ENCODE data around the gene SAA2. TPM values are rescaled to one million over a fixed set of nuclear protein-coding genes. Genes with fewer than 3 reads are reported as not detected.

Gene SAA2
- 0.43 TPM in 1 of 2 replicates, not detected in the other for total RNA-seq

DNA sequence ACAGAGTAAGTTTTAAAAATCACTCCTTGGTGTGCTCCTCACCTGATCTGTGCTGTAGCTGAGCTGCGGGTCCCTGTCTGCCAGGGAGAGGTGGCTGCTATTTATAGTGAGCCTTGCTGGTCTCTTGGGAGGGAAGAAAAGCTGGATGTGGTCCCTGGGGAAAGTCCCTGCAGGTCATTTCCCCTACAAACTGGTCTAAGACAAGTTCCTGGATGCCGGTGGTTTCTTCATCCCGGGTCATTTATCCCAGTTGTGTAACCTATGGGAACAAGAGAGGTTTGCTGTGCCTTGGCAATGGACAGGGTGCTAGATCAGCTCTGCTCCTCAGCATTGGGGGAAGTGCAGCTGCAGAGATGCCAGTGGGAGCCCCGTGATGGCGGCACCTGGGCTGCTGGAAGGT lies at the start of gene SAA2:
Gene SAA2 (minus strand): TSS at position 108 of the 400 bp plus-strand sequence. CDS start 657 bp downstream, outside the sequence.
- TF ChIP-seq, protein P1, sequence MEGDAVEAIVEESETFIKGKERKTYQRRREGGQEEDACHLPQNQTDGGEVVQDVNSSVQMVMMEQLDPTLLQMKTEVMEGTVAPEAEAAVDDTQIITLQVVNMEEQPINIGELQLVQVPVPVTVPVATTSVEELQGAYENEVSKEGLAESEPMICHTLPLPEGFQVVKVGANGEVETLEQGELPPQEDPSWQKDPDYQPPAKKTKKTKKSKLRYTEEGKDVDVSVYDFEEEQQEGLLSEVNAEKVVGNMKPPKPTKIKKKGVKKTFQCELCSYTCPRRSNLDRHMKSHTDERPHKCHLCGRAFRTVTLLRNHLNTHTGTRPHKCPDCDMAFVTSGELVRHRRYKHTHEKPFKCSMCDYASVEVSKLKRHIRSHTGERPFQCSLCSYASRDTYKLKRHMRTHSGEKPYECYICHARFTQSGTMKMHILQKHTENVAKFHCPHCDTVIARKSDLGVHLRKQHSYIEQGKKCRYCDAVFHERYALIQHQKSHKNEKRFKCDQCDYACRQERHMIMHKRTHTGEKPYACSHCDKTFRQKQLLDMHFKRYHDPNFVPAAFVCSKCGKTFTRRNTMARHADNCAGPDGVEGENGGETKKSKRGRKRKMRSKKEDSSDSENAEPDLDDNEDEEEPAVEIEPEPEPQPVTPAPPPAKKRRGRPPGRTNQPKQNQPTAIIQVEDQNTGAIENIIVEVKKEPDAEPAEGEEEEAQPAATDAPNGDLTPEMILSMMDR (IDR thresholded peaks at IDR 0.05; ENCODE audit: insufficient read depth, low read depth, low read length), result no peak
- DNase-seq (ENCODE audit: low read depth), result no peak

DNA sequence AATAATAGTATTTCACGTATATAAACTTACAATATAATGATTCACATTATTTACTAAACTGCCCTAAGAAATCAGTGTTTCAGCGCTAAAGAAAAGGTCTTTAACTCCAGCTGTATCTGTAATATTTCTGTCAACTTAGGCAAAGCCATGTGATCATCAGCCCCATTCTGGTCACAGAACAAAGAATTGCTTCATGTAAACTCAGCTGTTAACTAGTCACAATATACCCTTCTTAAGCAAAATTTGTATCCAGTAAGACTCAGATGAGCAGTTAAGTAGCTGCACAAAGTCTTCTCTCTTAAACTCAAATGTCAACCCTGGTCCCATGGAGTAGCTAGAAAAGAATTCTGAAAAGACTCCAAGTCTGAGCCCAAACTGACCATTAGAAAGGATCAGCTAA lies 46.8 kb upstream of the SAA2 start:
- no peak for DNase-seq (ENCODE audit: low read depth)
- no peak overlapping the region for H3K4me3 ChIP-seq (ENCODE audit: low read depth, low read length)
- TF ChIP-seq, protein P1 (IDR thresholded peaks at IDR 0.05; ENCODE audit: insufficient read depth, low read depth, low read length), result no peak

More for the DNA sequence above, at the start of gene SAA2:
- H3K4me3 ChIP-seq (ENCODE audit: low read depth, low read length), result no peak within 1 kb of the TSS

DNA sequence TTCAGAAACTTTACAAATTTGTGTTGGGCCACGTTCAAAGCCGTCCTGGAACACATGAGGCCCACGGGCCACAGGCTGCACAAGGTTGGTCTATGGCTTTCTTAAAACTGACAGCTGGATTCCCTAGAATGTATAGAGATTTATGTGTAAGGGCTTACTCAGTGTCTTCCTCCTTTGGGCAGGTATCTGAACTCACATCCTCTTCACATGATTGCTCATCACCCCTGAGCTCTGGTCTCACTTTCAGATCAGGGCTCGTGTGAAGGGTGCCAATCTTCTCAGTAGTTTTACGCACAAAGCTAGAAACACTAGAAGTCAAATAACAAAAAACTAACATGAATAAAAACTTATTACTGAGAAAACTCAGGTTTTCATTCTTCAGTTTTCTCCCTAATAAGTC lies 46.4 kb upstream of the SAA2 start:
- TF ChIP-seq, protein P1 (IDR thresholded peaks at IDR 0.05; ENCODE audit: insufficient read depth, low read depth, low read length), result no peak
- no peak for DNase-seq (ENCODE audit: low read depth)
- no peak overlapping the region for H3K4me3 ChIP-seq (ENCODE audit: low read depth, low read length)

DNA sequence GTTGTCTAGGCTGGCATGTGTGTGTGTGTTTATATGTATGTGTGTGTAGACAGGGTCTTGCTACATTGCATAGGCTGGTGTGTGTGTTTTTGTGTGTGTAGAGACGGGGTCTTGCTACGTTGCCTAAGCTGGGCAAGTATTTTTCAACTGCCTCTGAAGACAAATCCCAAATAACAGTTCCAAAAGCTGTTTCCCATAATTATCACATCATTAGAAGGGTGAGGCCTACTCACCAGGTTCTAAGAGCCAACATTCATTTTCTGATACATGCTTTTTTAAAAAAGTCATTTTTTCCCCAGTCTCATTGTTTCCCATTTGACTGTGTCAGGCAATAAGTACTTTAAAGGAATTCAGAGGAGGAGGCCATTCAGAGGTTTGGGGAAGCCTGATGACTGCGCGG lies 40.4 kb upstream of the SAA2 start:
- no peak for DNase-seq (ENCODE audit: low read depth)
- TF ChIP-seq, protein P1 (IDR thresholded peaks at IDR 0.05; ENCODE audit: insufficient read depth, low read depth, low read length), result no peak
- no peak overlapping the region for H3K4me3 ChIP-seq (ENCODE audit: low read depth, low read length)

DNA sequence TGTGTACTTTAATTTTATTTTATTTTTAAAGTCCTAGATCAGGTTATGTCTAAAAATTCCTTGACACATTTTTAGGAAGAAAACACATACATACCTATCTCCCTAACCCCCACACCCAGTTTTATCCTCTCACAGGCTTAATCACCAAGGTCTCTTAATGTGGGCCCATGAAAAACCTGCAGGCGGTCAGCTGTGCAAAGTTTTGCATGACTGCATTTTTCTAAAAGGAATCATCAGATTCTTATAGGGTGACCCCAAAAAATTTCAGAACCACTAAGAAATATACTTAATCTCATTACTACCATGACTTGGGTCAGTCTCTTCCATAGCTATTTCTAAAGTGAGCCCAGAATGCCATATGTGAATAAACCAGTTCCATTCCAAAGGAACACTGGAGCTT lies 37.4 kb upstream of the SAA2 start:
- no peak for DNase-seq (ENCODE audit: low read depth)

DNA sequence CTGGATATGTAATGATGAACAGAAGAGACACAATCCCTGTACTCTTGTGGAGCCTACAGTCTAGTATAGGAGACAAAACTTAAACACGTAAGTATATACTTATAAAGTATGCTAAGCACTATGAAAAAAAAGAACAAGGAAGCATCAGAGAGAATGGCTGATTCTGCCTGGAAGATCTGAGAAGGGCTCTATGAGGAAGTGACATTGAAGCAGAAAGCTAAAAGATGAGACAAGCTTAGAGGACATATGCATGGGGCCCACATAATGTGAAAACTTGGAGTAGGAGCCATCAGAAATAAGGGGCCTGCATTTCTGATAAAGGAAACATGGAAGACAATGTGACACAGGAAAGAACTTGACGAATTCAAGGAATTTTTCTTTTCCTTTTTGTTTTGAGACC lies 34.2 kb upstream of the SAA2 start:
- TF ChIP-seq, protein P1 (IDR thresholded peaks at IDR 0.05; ENCODE audit: insufficient read depth, low read depth, low read length), result no peak
- DNase-seq (ENCODE audit: low read depth), result no peak
- H3K4me3 ChIP-seq (ENCODE audit: low read depth, low read length), result no peak overlapping the region

More for the DNA sequence above, 37.4 kb upstream of the SAA2 start:
- TF ChIP-seq, protein P1 (IDR thresholded peaks at IDR 0.05; ENCODE audit: insufficient read depth, low read depth, low read length), result no peak
- no peak overlapping the region for H3K4me3 ChIP-seq (ENCODE audit: low read depth, low read length)

DNA sequence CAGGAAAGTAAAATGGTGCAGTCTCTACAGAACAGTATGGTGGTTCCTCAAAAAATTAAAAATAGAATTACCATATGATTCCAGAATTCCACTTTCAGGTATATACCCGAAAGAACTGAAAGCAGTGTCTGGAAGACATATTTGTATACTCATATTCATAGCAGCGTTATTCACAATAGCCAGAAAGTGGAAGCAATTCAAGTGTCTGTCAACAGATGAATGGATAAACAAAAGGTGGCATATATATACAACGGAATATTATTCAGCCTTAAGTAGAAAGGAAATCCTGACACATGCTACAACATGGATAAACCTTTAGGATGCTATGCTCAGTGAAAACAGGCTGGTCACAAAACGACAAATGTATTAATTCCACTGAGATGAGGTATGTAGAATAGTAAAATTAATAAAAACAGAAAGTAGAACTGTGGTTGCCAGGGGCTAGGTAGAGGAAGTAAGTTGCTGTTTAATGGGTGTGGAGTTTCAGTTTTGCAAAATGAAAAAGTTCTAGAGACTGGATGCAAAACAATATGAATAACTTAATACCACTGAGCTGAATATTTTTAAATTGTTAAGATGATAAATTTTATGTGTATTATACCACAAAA lies 32.1 kb upstream of the SAA2 start:
- DNase-seq (ENCODE audit: low read depth), result no peak
- TF ChIP-seq, protein P1 (IDR thresholded peaks at IDR 0.05; ENCODE audit: insufficient read depth, low read depth, low read length), result no peak
- no peak overlapping the region for H3K4me3 ChIP-seq (ENCODE audit: low read depth, low read length)
